Measurements from ENCODE around the gene FBN2.

GRCh38 chr5:128466554-128466953 is 71.5 kb downstream of the FBN2 start:
- TF ChIP-seq FOXM1 (IDR thresholded peaks at IDR 0.05; ENCODE audit: borderline replicate concordance, low read depth) (no peak), YY1 (IDR thresholded peaks at IDR 0.05; ENCODE audit: low read depth) (no peak), EP300 (IDR thresholded peaks at IDR 0.05; ENCODE audit: borderline replicate concordance) (no peak), TCF12 (IDR thresholded peaks at IDR 0.05; ENCODE audit: low read depth) (no peak), TEAD4 (IDR thresholded peaks at IDR 0.05) (no peak), CREB1 (IDR thresholded peaks at IDR 0.05; ENCODE audit: low read depth) (no peak)
